Uterus (tissue), 4 donors: ENCODE measurements around the gene CRYBA2. TPM values are rescaled to one million over a fixed set of nuclear protein-coding genes. Genes with fewer than 3 reads are reported as not detected.

Source experiments
- DNase-seq, 2 donors: peaks; one replicate each; pipeline ENCODE4 v3.0.0-alpha.2; 2019 to 2020
- H3K27ac ChIP-seq, 2 donors: fragments of 200-600 bp; sonication (generic); 1 replicate in 1 of 2; 2 replicates in 1 of 2; pipeline ENCODE4 v1.5.1; 2016 to 2018
- H3K27me3 ChIP-seq, 2 donors: fragments of 200-600 bp; sonication (generic); one replicate each; pipeline ENCODE4 v1.5.1; 2018 to 2019; ENCODE audit warnings: control low read depth in 1 of 2
- H3K36me3 ChIP-seq, 2 donors: fragments of 200-600 bp; sonication (generic); one replicate each; pipeline ENCODE4 v1.5.1; 2019; ENCODE audit warnings: control low read depth in 1 of 2
- H3K4me1 ChIP-seq, 2 donors: fragments of 200-600 bp; sonication (generic); one replicate each; pipeline ENCODE4 v1.5.1; 2018 to 2019; ENCODE audit warnings: control low read depth in 1 of 2
- H3K4me3 ChIP-seq, 2 donors: fragments of 200-600 bp; sonication (generic); 1 replicate in 1 of 2; 2 replicates in 1 of 2; pipeline ENCODE4 v1.5.1; 2018 to 2019; ENCODE audit warnings: mild to moderate bottlenecking in 1 of 2
- H3K9me3 ChIP-seq, 2 donors: fragments of 200-600 bp; sonication (generic); one replicate each; pipeline ENCODE4 v1.5.1; 2019; ENCODE audit warnings: control low read depth in 1 of 2
- POLR2A ChIP-seq, 2 donors: fragments of 450-650 bp; IDR thresholded peaks; one replicate each; pipeline ENCODE4 v1.6.1; 2016; ENCODE audit warnings: antibody characterized with exemption in 2 of 2, mild to moderate bottlenecking in 1 of 2, moderate library complexity in 1 of 2
- intact Hi-C: fragments of 100-400 bp; cut with DNase I; formaldehyde crosslinking; loops from one replicate; pipeline ENCODE4 v1.15.1; 2023; ENCODE audit warnings: low total_unique reads
- total RNA-seq, 4 donors: library from RNA; depleted of rRNA in 3 of 4; stranded (reverse); fragments of >200 nt in 3 of 4; gene quantifications; one replicate each; pipeline versions ENCODE4 v1.1.0 to v1.2.4, GENCODE V29; 2014 to 2023
- TF ChIP-seq, protein P1 (sequence below), 4 experiments: fragments of 200-600 bp in 2 of 4; fragments of 450-650 bp in 2 of 4; sonication (generic) in 2 of 4; IDR thresholded peaks; one replicate each; pipeline ENCODE4 v1.5.1; 2016 to 2019; ENCODE audit warnings: antibody characterized with exemption in 4 of 4, mild to moderate bottlenecking in 2 of 4, moderate library complexity in 1 of 4
- donor health status: DM: yes; HTN: yes; CAD: no.

The CRYBA2 gene
- total RNA-seq, 4 donors from 2014 or later, result not detected

DNA sequence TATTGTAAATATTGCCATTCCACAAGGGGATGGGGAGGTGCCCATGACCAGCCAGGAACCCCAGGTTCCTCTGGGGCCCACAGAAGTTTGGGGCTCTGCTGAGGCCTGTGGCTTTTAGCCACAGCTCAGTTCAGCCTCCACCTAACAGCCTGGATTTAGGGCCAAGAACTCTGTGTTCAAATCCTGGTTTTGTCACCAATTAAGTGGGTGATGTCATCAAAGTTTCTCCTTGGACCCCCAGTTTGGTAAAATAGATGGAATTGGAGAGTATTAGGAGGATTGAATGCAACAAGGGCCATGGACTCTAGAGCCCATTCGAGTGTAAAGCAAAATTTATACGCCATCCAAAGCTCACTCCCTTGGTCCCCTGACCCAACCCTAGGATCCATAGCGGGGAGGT lies 5.1 kb downstream of the CRYBA2 start:
- no peak for DNase-seq
- H3K4me3 ChIP-seq, result no peak overlapping the region
- intact Hi-C loops, result no loop called here
- H3K27ac ChIP-seq, result no peak overlapping the region
- no peaks in the 10 kb centered on the region for H3K36me3 ChIP-seq
- TF ChIP-seq, protein P1, sequence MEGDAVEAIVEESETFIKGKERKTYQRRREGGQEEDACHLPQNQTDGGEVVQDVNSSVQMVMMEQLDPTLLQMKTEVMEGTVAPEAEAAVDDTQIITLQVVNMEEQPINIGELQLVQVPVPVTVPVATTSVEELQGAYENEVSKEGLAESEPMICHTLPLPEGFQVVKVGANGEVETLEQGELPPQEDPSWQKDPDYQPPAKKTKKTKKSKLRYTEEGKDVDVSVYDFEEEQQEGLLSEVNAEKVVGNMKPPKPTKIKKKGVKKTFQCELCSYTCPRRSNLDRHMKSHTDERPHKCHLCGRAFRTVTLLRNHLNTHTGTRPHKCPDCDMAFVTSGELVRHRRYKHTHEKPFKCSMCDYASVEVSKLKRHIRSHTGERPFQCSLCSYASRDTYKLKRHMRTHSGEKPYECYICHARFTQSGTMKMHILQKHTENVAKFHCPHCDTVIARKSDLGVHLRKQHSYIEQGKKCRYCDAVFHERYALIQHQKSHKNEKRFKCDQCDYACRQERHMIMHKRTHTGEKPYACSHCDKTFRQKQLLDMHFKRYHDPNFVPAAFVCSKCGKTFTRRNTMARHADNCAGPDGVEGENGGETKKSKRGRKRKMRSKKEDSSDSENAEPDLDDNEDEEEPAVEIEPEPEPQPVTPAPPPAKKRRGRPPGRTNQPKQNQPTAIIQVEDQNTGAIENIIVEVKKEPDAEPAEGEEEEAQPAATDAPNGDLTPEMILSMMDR (IDR thresholded peaks at IDR 0.05), result no peak
- no peak for TF ChIP-seq POLR2A (IDR thresholded peaks at IDR 0.05)
- H3K9me3 ChIP-seq, result no peaks in the 10 kb centered on the region
- peaks cover 0 to 21% of the 10 kb centered on the region in 2 donors for H3K4me1 ChIP-seq
- H3K27me3 ChIP-seq, result peaks cover 15 to 85% of the 10 kb centered on the region in 2 donors

DNA sequence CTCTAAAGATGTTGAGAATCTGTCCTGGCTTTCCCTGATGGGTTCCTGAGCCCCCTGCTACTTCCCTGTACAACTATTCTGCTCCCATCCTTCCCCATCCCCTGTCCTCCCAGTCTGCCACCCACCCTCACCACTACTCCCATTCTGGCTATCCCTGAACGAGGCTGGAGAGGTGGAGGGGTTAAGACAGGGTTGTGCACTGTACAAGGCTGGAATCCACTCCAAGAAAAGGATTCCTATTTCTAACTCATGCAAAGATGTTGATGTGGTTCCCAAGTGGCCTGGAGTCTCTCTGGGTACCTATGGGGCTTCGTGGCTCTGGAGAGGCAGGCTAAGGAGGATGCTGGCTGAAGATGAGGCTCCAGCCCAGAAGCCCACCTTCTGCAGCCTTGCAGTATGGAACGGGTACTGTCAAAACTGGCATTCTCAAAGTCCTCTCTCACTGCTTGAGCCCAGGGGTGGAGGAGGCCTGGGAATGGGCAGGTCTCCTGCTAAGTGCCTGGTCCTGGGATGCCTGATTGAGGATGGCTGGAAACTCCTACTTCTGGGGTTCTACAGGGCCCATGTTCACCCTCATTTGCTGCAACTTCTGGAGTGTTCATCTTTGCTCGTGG lies 7.0 kb downstream of the CRYBA2 start:
- no peaks in the 10 kb centered on the region for H3K9me3 ChIP-seq
- H3K27ac ChIP-seq, result no peak overlapping the region
- DNase-seq, result no peak
- peaks cover 0 to 29% of the 10 kb centered on the region in 2 donors for H3K4me1 ChIP-seq
- TF ChIP-seq POLR2A (IDR thresholded peaks at IDR 0.05), result no peak
- intact Hi-C loops, result no loop called here
- H3K27me3 ChIP-seq, result peaks cover 21 to 80% of the 10 kb centered on the region in 2 donors
- H3K4me3 ChIP-seq, result no peak overlapping the region
- no peaks in the 10 kb centered on the region for H3K36me3 ChIP-seq

DNA sequence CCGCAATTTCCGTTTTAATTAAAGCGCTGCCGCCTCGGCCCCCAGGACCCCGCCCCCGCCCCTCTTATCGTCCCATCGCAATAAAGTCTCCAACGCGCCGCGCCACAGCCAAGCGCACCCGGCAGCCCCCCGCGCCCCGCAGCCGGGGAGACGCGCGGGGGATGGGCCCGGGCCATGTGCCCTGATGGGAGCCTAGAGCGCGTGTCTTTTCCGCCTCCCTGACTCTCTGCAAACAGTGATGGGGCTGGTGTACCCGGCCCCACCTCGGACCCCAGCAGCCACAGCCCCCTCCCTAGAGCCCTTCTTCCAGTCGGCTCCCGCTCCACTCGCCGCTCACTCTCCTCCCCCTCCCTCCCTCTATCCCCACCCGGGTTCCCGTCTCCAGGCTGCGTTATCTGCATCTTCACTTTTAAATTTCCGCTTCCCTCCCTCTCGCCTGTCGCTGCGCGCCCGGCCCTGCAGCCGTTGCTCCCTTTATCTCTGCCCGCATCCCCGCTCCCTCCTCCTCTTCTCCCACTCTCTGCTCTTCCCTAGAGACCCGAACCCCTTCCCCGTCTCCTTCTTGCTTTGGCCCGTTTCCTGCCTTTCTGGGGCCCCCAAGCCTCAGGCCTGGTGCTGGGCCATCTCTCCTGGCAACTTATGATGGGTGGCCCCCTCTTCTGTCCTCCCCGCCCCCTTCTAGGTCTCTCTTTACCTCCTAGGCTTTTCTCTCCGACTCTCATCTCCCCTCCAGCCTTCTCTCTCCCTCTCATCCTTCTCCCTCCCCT lies 7.7 kb downstream of the CRYBA2 start:
- H3K9me3 ChIP-seq, result no peaks in the 10 kb centered on the region
- intact Hi-C loops, result no loop called here
- H3K27ac ChIP-seq, result no peak overlapping the region
- peaks cover 0 to 29% of the 10 kb centered on the region in 2 donors for H3K4me1 ChIP-seq
- no peak overlapping the region for H3K4me3 ChIP-seq
- peaks cover 21 to 80% of the 10 kb centered on the region in 2 donors for H3K27me3 ChIP-seq
- no peak for DNase-seq
- no peaks in the 10 kb centered on the region for H3K36me3 ChIP-seq
- TF ChIP-seq, protein P1 (IDR thresholded peaks at IDR 0.05), result no peak

DNA sequence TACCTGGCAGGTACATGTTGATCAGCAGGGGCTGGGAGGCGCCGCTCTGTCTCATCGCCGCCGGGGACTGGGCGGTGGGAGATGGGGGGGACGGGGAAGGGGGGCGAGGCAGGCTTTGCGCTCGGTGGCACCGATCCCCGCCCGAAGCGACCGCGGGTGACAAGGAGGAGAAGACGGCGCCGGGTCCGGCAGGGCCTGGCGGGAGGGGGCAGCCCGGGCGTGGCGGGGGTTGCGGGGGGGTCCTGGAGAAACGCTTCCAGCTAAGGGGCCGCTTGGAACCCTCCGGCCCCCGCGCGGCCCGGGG lies 8.2 kb downstream of the CRYBA2 start, which contains the start of gene FEV:
TSS of gene FEV (minus strand) at position 164 of the 304 bp plus-strand sequence. CDS start at position 55, 109 bp downstream.
- intact Hi-C loops, result no loop called here
- Histone ChIP-seq H3K27me3 (peaks cover 21 to 75% of the 10 kb centered on the region in 2 donors), H3K4me3 (no peak within 1 kb of the TSS), H3K36me3 (no peaks in the 10 kb centered on the region), H3K27ac (no peak within 1 kb of the TSS), H3K4me1 (peaks cover 0 to 29% of the 10 kb centered on the region in 2 donors), H3K9me3 (no peaks in the 10 kb centered on the region)
- no peak for DNase-seq
- no peak for TF ChIP-seq POLR2A (IDR thresholded peaks at IDR 0.05)
- TF ChIP-seq, protein P1 (IDR thresholded peaks at IDR 0.05), result no peak

DNA sequence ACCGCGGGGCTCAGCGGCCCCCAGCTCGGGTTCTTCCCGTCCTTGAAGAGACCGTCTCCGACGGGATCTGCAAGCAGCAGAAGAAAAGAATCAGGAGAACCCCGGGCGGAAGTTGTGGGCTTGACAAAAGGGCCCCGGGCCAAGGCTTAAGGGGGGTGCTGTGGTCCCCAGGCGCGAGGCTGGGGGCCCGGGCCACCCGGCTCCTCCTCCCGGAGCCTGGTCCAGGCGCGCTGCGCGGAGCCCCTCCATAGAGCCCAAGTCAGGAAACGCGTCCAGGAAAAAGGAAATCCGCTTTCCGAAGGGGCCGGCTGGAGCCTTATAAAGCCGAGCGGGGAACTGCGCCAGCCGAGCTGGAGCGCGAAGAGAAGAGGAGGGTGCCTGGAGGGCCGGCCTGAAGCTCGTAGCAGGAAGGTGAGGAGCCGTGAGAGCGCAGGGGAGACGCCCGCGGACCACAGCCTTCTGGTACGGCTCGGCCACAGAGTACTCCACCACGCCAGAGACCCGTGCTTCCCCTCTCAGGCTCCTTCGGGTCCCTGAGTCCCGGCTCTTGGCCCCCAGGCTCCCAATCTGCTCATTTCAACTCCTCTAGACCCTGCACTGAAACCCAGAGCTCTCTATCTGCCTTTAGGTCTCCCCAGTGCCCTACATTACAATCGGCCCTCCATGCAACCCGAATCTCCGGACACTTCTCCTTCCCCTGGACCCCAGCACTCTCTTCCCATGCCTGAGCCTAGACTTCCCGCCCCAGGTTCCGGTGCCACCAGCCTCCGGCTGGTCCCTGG lies 8.8 kb downstream of the CRYBA2 start:
- H3K27ac ChIP-seq, result no peak overlapping the region
- peaks cover 21 to 73% of the 10 kb centered on the region in 2 donors for H3K27me3 ChIP-seq
- H3K4me1 ChIP-seq, result peaks cover 0 to 29% of the 10 kb centered on the region in 2 donors
- H3K4me3 ChIP-seq, result no peak overlapping the region
- H3K36me3 ChIP-seq, result no peaks in the 10 kb centered on the region
- no peaks in the 10 kb centered on the region for H3K9me3 ChIP-seq
- intact Hi-C loops, result no loop called here
- no peak for DNase-seq
- TF ChIP-seq POLR2A (IDR thresholded peaks at IDR 0.05), result no peak
- TF ChIP-seq, protein P1 (IDR thresholded peaks at IDR 0.05), result no peak
